NCI-H460 (cell line): ENCODE measurements around the gene PGBD5. TPM values are rescaled to one million over a fixed set of nuclear protein-coding genes. Genes with fewer than 3 reads are reported as not detected.

Experiments
- DNase-seq: peaks from one replicate; pipeline ENCODE4 v3.0.0-alpha.2; 2016; ENCODE audit warnings: low read depth; ENCODE audit errors: extremely low read depth
- total RNA-seq: library from RNA; depleted of rRNA; stranded (reverse); fragments of >200 nt; shearing (Covaris generic); gene quantifications from 2 replicates; pipeline ENCODE4 v1.2.3, GENCODE V29; 2014

Gene PGBD5
- total RNA-seq, 1 experiment from 2014 or later = not detected

- no peak for DNase-seq
These were observed 138.3 kb downstream of the PGBD5 start for GRCh38 chr1:230287674-230288315.

- no peak for DNase-seq
These were observed 139.3 kb downstream of the PGBD5 start for GRCh38 chr1:230286890-230287269.

GRCh38 chr1:230286166-230286889 is 139.8 kb downstream of the PGBD5 start:
- DNase-seq = no peak

GRCh38 chr1:230285351-230285750 is 140.8 kb downstream of the PGBD5 start:
- DNase-seq = no peak

- no peak for DNase-seq
These were observed 141.2 kb downstream of the PGBD5 start for GRCh38 chr1:230284891-230285290.

- DNase-seq = no peak
These were observed 142.5 kb downstream of the PGBD5 start for GRCh38 chr1:230283678-230284077.

- no peak for DNase-seq
These were observed 144.0 kb downstream of the PGBD5 start for GRCh38 chr1:230282157-230282556.

GRCh38 chr1:230281556-230281955 is 144.6 kb downstream of the PGBD5 start:
- no peak for DNase-seq

GRCh38 chr1:230280906-230281413 is 145.2 kb downstream of the PGBD5 start:
- DNase-seq = no peak

GRCh38 chr1:230280054-230280795 is 145.9 kb downstream of the PGBD5 start:
- DNase-seq = no peak

- DNase-seq = no peak
These were observed 146.6 kb downstream of the PGBD5 start for GRCh38 chr1:230279583-230279945.

GRCh38 chr1:230278871-230279582 is 147.1 kb downstream of the PGBD5 start:
- no peak for DNase-seq

GRCh38 chr1:230278376-230278775 is 147.8 kb downstream of the PGBD5 start:
- DNase-seq = no peak

GRCh38 chr1:230277201-230278025 is 148.7 kb downstream of the PGBD5 start:
- DNase-seq = no peak

GRCh38 chr1:230276401-230276800 is 149.7 kb downstream of the PGBD5 start:
- DNase-seq = no peak

GRCh38 chr1:230274254-230274653 is 151.9 kb downstream of the PGBD5 start:
- no peak for DNase-seq

GRCh38 chr1:230273141-230273710 is 152.9 kb downstream of the PGBD5 start:
- no peak for DNase-seq

- DNase-seq = no peak
These were observed 153.6 kb downstream of the PGBD5 start for GRCh38 chr1:230272557-230272956.

GRCh38 chr1:230271300-230272035 is 154.7 kb downstream of the PGBD5 start:
- no peak for DNase-seq
